K562 (cell line): Measurements from ENCODE around the gene ITPKA. TPM values are rescaled to one million over a fixed set of nuclear protein-coding genes. Genes with fewer than 3 reads are reported as not detected.

Experiments used
- ARID2 ChIP-seq: fragments of 450-650 bp; IDR thresholded peaks from 2 replicates; pipeline ENCODE4 v1.6.1; 2017; ENCODE audit warnings: antibody characterized with exemption, mild to moderate bottlenecking
- ASH1L ChIP-seq: fragments of 450-650 bp; IDR thresholded peaks from 2 replicates; pipeline ENCODE4 v1.6.1; 2018; ENCODE audit warnings: borderline replicate concordance, mild to moderate bottlenecking, low read depth; ENCODE audit not compliant: partially characterized antibody
- CAMTA2 ChIP-seq: fragments of 250-450 bp; sonication (Bioruptor Pico); conservative IDR thresholded peaks from 2 replicates; pipeline ENCODE4 v1.5.1; 2022
- CBX5 ChIP-seq: IDR thresholded peaks from 2 replicates; pipeline ENCODE4 v1.6.1; 2014; ENCODE audit warnings: low read depth, borderline replicate concordance
- CBX8 ChIP-seq: fragments of 200-600 bp; sonication (generic); IDR thresholded peaks from 2 replicates; pipeline ENCODE4 v1.6.1; 2012; ENCODE audit warnings: borderline replicate concordance, mixed run types, low read depth, mild to moderate bottlenecking, moderate library complexity, mixed read lengths, low read length, control low read depth, inconsistent platforms; ENCODE audit not compliant: poor library complexity, severe bottlenecking; ENCODE audit errors: extremely low read depth
- FOXP1 ChIP-seq: sonication (generic); formaldehyde crosslinking; IDR thresholded peaks from 2 replicates; pipeline ENCODE4 v1.8.0; 2022; ENCODE audit warnings: mild to moderate bottlenecking, missing genetic modification reagents
- KDM4B ChIP-seq, 2 experiments: fragments of 450-650 bp in 1 of 2; sonication (generic) in 1 of 2; IDR thresholded peaks; 2 replicates each; pipeline ENCODE4 v1.6.1; 2016 to 2017; ENCODE audit warnings: borderline replicate concordance in 2 of 2, antibody characterized with exemption in 1 of 2, low read depth in 1 of 2, mild to moderate bottlenecking in 1 of 2
- MTA2 ChIP-seq: fragments of 450-650 bp; IDR thresholded peaks from 2 replicates; pipeline ENCODE4 v1.6.1; 2016; ENCODE audit warnings: low read depth
- RBM22 ChIP-seq: fragments of 200-400 bp; formaldehyde crosslinking; IDR thresholded peaks from 2 replicates; pipeline ENCODE4 v1.6.1; 2018; ENCODE audit warnings: low read length, low read depth; ENCODE audit not compliant: poor library complexity, severe bottlenecking
- SAFB ChIP-seq: fragments of 200-400 bp; formaldehyde crosslinking; IDR thresholded peaks from 2 replicates; pipeline ENCODE4 v1.6.1; 2017; ENCODE audit warnings: low read depth, low read length, borderline replicate concordance
- STAG1 ChIP-seq: sonication (generic); formaldehyde crosslinking; IDR thresholded peaks from 2 replicates; pipeline ENCODE4 v1.5.0; 2020; ENCODE audit warnings: missing genetic modification reagents, borderline replicate concordance
- TAF1 ChIP-seq: IDR thresholded peaks from 2 replicates; pipeline ENCODE4 v1.6.1; 2011; ENCODE audit warnings: mild to moderate bottlenecking, low read length, moderate library complexity; ENCODE audit not compliant: insufficient read depth, control insufficient read depth, severe bottlenecking; ENCODE audit errors: extremely low read depth
- TAF7 ChIP-seq: fragments of 450-650 bp; IDR thresholded peaks from 2 replicates; pipeline ENCODE4 v1.6.1; 2016; ENCODE audit warnings: missing genetic modification characterization, missing compliant biosample characterization
- ZNF586 ChIP-seq: fragments of 450-650 bp; formaldehyde crosslinking; conservative IDR thresholded peaks from 2 replicates; pipeline ENCODE4 v1.4.0; 2020; ENCODE audit warnings: mild to moderate bottlenecking, moderate library complexity
- polyA plus RNA-seq, 8 experiments: library from polyadenylated mRNA; depleted of rRNA in 4 of 8; stranded (reverse) in 5 of 8; unstranded in 3 of 8; fragments of >200 nt; fragmentation: Nextera tagmentation in 2 of 8; fragmentation: Illumina TruSeq in 1 of 8; extraction: Ambion mirVana in 2 of 8; extraction: Trizol in 1 of 8; gene quantifications; 2 replicates each; pipeline versions ENCODE4 v1.2.1 to v1.2.3, GENCODE V29; 2011 to 2014; ENCODE audit warnings: inconsistent platforms in 1 of 8, missing spikeins in 1 of 8
- total RNA-seq, 7 experiments: library from RNA; depleted of rRNA in 6 of 7; stranded (reverse); fragments of >200 nt in 6 of 7; fragmentation: Illumina TruSeq in 2 of 7; extraction: Trizol in 2 of 7; gene quantifications; 2 replicates each; pipeline versions ENCODE4 v1.2.1 to v1.2.3, GENCODE V29; 2011 to 2021; ENCODE audit warnings: low replicate concordance in 1 of 7
- TF ChIP-seq, protein P1 (sequence below): sonication (generic); formaldehyde crosslinking; IDR thresholded peaks from 2 replicates; pipeline ENCODE4 v1.8.0; 2022; ENCODE audit warnings: mild to moderate bottlenecking, missing genetic modification reagents, borderline replicate concordance
- TF ChIP-seq, protein P2 (sequence below): fragments of 250-450 bp; sonication (Bioruptor Pico); IDR thresholded peaks from 2 replicates; pipeline ENCODE4 v1.5.1; 2021; ENCODE audit warnings: mild to moderate bottlenecking
- TF ChIP-seq, protein P3 (sequence below): sonication (generic); formaldehyde crosslinking; IDR thresholded peaks from 2 replicates; pipeline ENCODE4 v1.8.1; 2023; ENCODE audit warnings: missing genetic modification reagents, mild to moderate bottlenecking, borderline replicate concordance

Gene ITPKA
- total and polyA plus RNA-seq, 9 of the 15 experiments (the other 6 are each of a cell fraction or from before 2014, with no cell fraction given), result 0.14 to 68.4 (median 11.5) TPM

DNA sequence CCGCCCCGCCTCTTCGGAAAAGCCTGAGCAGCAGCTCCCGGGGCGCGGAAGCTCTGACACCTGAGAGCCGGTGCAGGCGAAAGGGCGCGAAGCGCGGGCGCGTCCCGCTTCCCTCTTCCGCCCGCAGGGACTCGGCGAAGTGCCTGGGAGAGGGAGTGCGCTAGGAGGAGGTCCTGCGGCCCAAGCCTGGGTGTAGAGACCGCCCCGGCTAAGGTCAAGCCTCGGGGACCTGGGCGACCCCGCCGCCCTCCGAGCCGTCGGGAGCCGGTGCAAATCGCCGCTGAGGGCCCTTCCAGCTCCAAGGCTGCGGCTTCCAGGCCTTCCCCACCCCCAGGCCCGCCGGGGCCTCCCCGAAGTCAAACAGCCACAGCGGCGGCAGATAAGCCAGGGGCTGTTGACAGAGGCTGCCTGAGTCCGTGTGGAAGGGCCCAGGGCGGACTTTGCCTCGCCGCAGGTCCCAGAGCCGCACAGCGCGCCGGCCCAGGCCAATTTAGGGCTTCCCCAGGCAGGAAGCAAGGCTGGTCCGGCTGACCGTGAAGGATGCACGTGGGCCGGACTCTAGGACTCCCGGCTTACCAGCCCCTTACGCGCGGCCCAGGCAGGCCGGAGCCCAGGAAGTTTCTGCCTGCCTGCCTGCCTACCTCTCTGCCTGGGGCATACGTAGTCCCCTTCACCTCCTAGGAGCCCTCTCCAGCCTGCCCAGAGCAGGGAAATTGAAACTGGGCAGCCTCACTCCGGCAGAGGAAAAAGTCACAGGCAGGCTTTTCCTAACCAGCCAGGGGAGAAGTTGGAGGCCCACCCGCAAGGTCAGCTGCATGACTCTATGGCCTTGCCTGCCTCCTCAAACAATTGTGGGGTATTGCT is 2.3 kb downstream of the ITPKA start (continued):
- TF ChIP-seq SAFB (no peak; the same call in 1 of the 2 replicates), CAMTA2 (CRISPR knock-in tag) (no peak), ARID2 (no peak), CBX8 (no peak), ASH1L (no peak), KDM4B (IDR thresholded peaks at IDR 0.05; ENCODE audit: borderline replicate concordance in 2 of 2, low read depth in 1 of 2) (no peak), STAG1 (CRISPR knock-in tag) (no peak), TAF1 (peak; percentile 15), MTA2 (no peak), ZNF586 (no peak), TAF7 (tag) (no peak), CBX5 (no peak), RBM22 (peak; percentile 5), FOXP1 (no peak)
- TF ChIP-seq, protein P1, sequence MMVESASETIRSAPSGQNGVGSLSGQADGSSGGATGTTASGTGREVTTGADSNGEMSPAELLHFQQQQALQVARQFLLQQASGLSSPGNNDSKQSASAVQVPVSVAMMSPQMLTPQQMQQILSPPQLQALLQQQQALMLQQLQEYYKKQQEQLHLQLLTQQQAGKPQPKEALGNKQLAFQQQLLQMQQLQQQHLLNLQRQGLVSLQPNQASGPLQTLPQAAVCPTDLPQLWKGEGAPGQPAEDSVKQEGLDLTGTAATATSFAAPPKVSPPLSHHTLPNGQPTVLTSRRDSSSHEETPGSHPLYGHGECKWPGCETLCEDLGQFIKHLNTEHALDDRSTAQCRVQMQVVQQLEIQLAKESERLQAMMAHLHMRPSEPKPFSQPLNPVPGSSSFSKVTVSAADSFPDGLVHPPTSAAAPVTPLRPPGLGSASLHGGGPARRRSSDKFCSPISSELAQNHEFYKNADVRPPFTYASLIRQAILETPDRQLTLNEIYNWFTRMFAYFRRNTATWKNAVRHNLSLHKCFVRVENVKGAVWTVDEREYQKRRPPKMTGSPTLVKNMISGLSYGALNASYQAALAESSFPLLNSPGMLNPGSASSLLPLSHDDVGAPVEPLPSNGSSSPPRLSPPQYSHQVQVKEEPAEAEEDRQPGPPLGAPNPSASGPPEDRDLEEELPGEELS (CRISPR knock-in tag), result no peak
- TF ChIP-seq, protein P2, sequence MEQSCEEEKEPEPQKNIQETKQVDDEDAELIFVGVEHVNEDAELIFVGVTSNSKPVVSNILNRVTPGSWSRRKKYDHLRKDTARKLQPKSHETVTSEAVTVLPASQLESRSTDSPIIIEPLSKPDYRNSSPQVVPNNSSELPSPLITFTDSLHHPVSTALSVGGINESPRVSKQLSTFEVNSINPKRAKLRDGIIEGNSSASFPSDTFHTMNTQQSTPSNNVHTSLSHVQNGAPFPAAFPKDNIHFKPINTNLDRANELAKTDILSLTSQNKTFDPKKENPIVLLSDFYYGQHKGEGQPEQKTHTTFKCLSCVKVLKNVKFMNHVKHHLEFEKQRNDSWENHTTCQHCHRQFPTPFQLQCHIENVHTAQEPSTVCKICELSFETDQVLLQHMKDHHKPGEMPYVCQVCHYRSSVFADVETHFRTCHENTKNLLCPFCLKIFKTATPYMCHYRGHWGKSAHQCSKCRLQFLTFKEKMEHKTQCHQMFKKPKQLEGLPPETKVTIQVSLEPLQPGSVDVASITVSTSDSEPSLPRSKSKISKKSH (CRISPR knock-in tag), result no peak
- TF ChIP-seq, protein P3, sequence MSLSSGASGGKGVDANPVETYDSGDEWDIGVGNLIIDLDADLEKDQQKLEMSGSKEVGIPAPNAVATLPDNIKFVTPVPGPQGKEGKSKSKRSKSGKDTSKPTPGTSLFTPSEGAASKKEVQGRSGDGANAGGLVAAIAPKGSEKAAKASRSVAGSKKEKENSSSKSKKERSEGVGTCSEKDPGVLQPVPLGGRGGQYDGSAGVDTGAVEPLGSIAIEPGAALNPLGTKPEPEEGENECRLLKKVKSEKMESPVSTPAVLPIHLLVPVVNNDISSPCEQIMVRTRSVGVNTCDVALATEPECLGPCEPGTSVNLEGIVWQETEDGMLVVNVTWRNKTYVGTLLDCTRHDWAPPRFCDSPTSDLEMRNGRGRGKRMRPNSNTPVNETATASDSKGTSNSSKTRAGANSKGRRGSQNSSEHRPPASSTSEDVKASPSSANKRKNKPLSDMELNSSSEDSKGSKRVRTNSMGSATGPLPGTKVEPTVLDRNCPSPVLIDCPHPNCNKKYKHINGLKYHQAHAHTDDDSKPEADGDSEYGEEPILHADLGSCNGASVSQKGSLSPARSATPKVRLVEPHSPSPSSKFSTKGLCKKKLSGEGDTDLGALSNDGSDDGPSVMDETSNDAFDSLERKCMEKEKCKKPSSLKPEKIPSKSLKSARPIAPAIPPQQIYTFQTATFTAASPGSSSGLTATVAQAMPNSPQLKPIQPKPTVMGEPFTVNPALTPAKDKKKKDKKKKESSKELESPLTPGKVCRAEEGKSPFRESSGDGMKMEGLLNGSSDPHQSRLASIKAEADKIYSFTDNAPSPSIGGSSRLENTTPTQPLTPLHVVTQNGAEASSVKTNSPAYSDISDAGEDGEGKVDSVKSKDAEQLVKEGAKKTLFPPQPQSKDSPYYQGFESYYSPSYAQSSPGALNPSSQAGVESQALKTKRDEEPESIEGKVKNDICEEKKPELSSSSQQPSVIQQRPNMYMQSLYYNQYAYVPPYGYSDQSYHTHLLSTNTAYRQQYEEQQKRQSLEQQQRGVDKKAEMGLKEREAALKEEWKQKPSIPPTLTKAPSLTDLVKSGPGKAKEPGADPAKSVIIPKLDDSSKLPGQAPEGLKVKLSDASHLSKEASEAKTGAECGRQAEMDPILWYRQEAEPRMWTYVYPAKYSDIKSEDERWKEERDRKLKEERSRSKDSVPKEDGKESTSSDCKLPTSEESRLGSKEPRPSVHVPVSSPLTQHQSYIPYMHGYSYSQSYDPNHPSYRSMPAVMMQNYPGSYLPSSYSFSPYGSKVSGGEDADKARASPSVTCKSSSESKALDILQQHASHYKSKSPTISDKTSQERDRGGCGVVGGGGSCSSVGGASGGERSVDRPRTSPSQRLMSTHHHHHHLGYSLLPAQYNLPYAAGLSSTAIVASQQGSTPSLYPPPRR (CRISPR knock-in tag), result no peak
